IMR-90 (cell line): Measurements from ENCODE around the gene JAKMIP1. TPM values are rescaled to one million over a fixed set of nuclear protein-coding genes. Genes with fewer than 3 reads are reported as not detected.

ENCODE experiments used
- ATAC-seq: fragments of 200-7000 bp; cut with Tn5 transposase; 2 replicates; pipeline ENCODE4 v1.9.1; 2020; ENCODE audit warnings: low read depth, mild to moderate bottlenecking, moderate library complexity
- BruUV-seq: library from RNA; stranded (reverse); fragments of 400-500 nt; replicated peaks from 2 replicates; lab custom pipeline; 2021; lab: Mats Ljungman, UMichigan
- CTCF ChIA-PET: fragments of 300-600 bp; formaldehyde crosslinking; extraction: SDS; loops from one replicate; lab custom pipeline; 2021; ENCODE audit warnings: antibody characterized with exemption; lab: Yijun Ruan, JAX
- POLR2A ChIA-PET: fragments of 300-600 bp; sonication (Branson Sonifier 250); formaldehyde crosslinking; loops from one replicate; lab custom pipeline; 2022; ENCODE audit warnings: antibody characterized with exemption; ENCODE audit not compliant: unreplicated experiment; lab: Charles Lee
- DNase-seq: peaks from one replicate; pipeline ENCODE4 v3.0.0; 2013
- H2AFZ ChIP-seq: replicated peaks from 2 replicates; pipeline ENCODE3; 2013; ENCODE audit warnings: low read length, mild to moderate bottlenecking; ENCODE audit not compliant: poor library complexity
- H2AK5ac ChIP-seq: 2 replicates; pipeline ENCODE4 v1.6.1; 2013; ENCODE audit warnings: low read depth, low read length, inconsistent platforms
- H2AK9ac ChIP-seq: replicated peaks from 2 replicates; pipeline ENCODE3; 2013; ENCODE audit warnings: mild to moderate bottlenecking, low read depth, low read length, moderate library complexity; ENCODE audit not compliant: poor library complexity
- H2BK120ac ChIP-seq: 2 replicates; pipeline ENCODE4 v1.6.1; 2013; ENCODE audit warnings: low read depth, low read length, inconsistent platforms
- H2BK15ac ChIP-seq: 3 replicates; pipeline ENCODE4 v1.6.1; 2013; ENCODE audit warnings: low read depth, low read length, inconsistent platforms
- H2BK20ac ChIP-seq: 2 replicates; pipeline ENCODE4 v1.6.1; 2013; ENCODE audit warnings: low read depth, mild to moderate bottlenecking, inconsistent platforms, low read length, moderate library complexity
- H2BK5ac ChIP-seq: 2 replicates; pipeline ENCODE4 v1.6.1; 2013; ENCODE audit warnings: mild to moderate bottlenecking, low read depth, low read length, inconsistent platforms; ENCODE audit not compliant: poor library complexity, severe bottlenecking
- H3K14ac ChIP-seq: replicated peaks from 2 replicates; pipeline ENCODE4 v1.6.1; 2013; ENCODE audit warnings: low read depth, low read length, inconsistent platforms
- H3K18ac ChIP-seq: 2 replicates; pipeline ENCODE4 v1.6.1; 2013; ENCODE audit warnings: low read depth, low read length, control low read depth
- H3K23ac ChIP-seq: 2 replicates; pipeline ENCODE4 v1.6.1; 2013; ENCODE audit warnings: low read depth, low read length, inconsistent platforms
- H3K27ac ChIP-seq: 2 replicates; pipeline ENCODE4 v1.5.1; 2013; ENCODE audit warnings: mild to moderate bottlenecking, control low read depth, low read length; ENCODE audit not compliant: insufficient read depth
- H3K27me3 ChIP-seq: 2 replicates; pipeline ENCODE4 v1.6.1; 2013; ENCODE audit warnings: low read length; ENCODE audit not compliant: control insufficient read depth, insufficient read depth
- H3K36me3 ChIP-seq: 2 replicates; pipeline ENCODE4 v1.6.1; 2013; ENCODE audit warnings: low read length, mixed read lengths; ENCODE audit not compliant: control insufficient read depth, insufficient read depth
- H3K4ac ChIP-seq: 2 replicates; pipeline ENCODE4 v1.6.1; 2013; ENCODE audit warnings: low read depth, low read length, inconsistent platforms
- H3K4me1 ChIP-seq: 2 replicates; pipeline ENCODE4 v1.6.1; 2013; ENCODE audit warnings: low read length, mixed read lengths; ENCODE audit not compliant: control insufficient read depth, insufficient read depth
- H3K4me2 ChIP-seq: 2 replicates; pipeline ENCODE4 v1.6.1; 2013; ENCODE audit warnings: low read depth, mild to moderate bottlenecking, control low read depth, low read length, moderate library complexity
- H3K4me3 ChIP-seq: 2 replicates; pipeline ENCODE4 v1.5.1; 2013; ENCODE audit warnings: low read depth, mild to moderate bottlenecking, control low read depth, low read length, moderate library complexity; ENCODE audit not compliant: insufficient read depth
- H3K56ac ChIP-seq: 2 replicates; pipeline ENCODE4 v1.6.1; 2013; ENCODE audit warnings: low read length, inconsistent platforms; ENCODE audit not compliant: insufficient read depth; ENCODE audit errors: extremely low read depth
- H3K79me1 ChIP-seq, 2 experiments: 2 replicates each; pipeline ENCODE4 v1.6.1; 2013; ENCODE audit warnings: low read length in 2 of 2, inconsistent platforms in 1 of 2, low read depth in 1 of 2
- H3K9ac ChIP-seq: 2 replicates; pipeline ENCODE4 v1.6.1; 2013; ENCODE audit warnings: low read depth, low read length, control low read depth
- H3K9me1 ChIP-seq: 2 replicates; pipeline ENCODE4 v1.6.1; 2013; ENCODE audit warnings: low read length, inconsistent platforms; ENCODE audit not compliant: insufficient read depth
- H3K9me3 ChIP-seq: 2 replicates; pipeline ENCODE4 v1.6.1; 2013; ENCODE audit warnings: low read length; ENCODE audit not compliant: control insufficient read depth, insufficient read depth
- H4K20me1 ChIP-seq: 2 replicates; pipeline ENCODE4 v1.6.1; 2013; ENCODE audit warnings: low read length, inconsistent platforms; ENCODE audit not compliant: insufficient read depth
- H4K5ac ChIP-seq: 2 replicates; pipeline ENCODE4 v1.6.1; 2013; ENCODE audit warnings: mild to moderate bottlenecking, low read depth, low read length, control low read depth
- H4K8ac ChIP-seq, 2 experiments: 2 replicates each; pipeline ENCODE4 v1.6.1; 2013; ENCODE audit warnings: low read depth in 2 of 2, low read length in 2 of 2, control low read depth in 1 of 2, inconsistent platforms in 1 of 2
- H4K91ac ChIP-seq: 2 replicates; pipeline ENCODE4 v1.6.1; 2013; ENCODE audit warnings: low read depth, low read length, inconsistent platforms; ENCODE audit not compliant: insufficient read depth
- CEBPB ChIP-seq: IDR thresholded peaks from 2 replicates; pipeline ENCODE4 v1.6.1; 2012; ENCODE audit warnings: low read depth, low read length, improper control_type of control experiment
- FOS ChIP-seq: fragments of 150-350 bp; IDR thresholded peaks from 2 replicates; pipeline ENCODE4 v1.6.1; 2016; ENCODE audit warnings: low read depth, low read length
- MAZ ChIP-seq: IDR thresholded peaks from 2 replicates; pipeline ENCODE4 v1.6.1; 2012; ENCODE audit warnings: low read depth, mild to moderate bottlenecking, low read length, improper control_type of control experiment, moderate library complexity, borderline replicate concordance
- NFE2L2 ChIP-seq: fragments of 150-350 bp; IDR thresholded peaks from 2 replicates; pipeline ENCODE4 v1.6.1; 2016; ENCODE audit warnings: low read depth, mild to moderate bottlenecking, low read length
- POLR2A ChIP-seq: IDR thresholded peaks from 2 replicates; pipeline ENCODE4 v1.6.1; 2012; ENCODE audit warnings: mild to moderate bottlenecking, low read depth, low read length
- RAD21 ChIP-seq: IDR thresholded peaks from 2 replicates; pipeline ENCODE4 v1.6.1; 2012; ENCODE audit warnings: low read length, improper control_type of control experiment
- RCOR1 ChIP-seq: IDR thresholded peaks from 2 replicates; pipeline ENCODE4 v1.6.1; 2012; ENCODE audit warnings: mild to moderate bottlenecking, low read length, improper control_type of control experiment; ENCODE audit not compliant: insufficient replicate concordance
- SMC3 ChIP-seq: fragments of 150-350 bp; IDR thresholded peaks from 2 replicates; pipeline ENCODE4 v1.6.1; 2016; ENCODE audit warnings: low read depth, mild to moderate bottlenecking, antibody characterized with exemption, low read length, moderate library complexity
- WGBS, 2 experiments: methylation state at CpG; one replicate each; pipeline versions ENCODE4 v1.1.5 to v1.1.7; 2013; ENCODE audit warnings: missing lambda C conversion rate in 2 of 2; ENCODE audit not compliant: insufficient read length in 1 of 2; ENCODE audit errors: extremely low coverage in 2 of 2; 5-methylcytosine and 5-hydroxymethylcytosine counted together
- dilution Hi-C: fragments of 300-500 bp; cut with HindIII; formaldehyde crosslinking; loops from one replicate; pipeline ENCODE4 v1.14.3; 2018; ENCODE audit warnings: low sequenced_read_pairs; ENCODE audit not compliant: unreplicated experiment
- in situ Hi-C: fragments of 300-500 bp; cut with MboI; formaldehyde crosslinking; loops from 3 replicates; pipeline ENCODE4 v1.14.3; 2019; ENCODE audit warnings: low sequenced_read_pairs, inconsistent platforms, mixed read lengths
- intact Hi-C: fragments of 100-400 bp; cut with micrococcal nuclease; formaldehyde crosslinking; loops from 2 replicates; pipeline ENCODE4 v1.10.0; 2022
- polyA plus RNA-seq, 3 experiments: library from polyadenylated mRNA; depleted of rRNA; stranded (reverse); fragments of >200 nt; gene quantifications; 2 replicates each; pipeline ENCODE4 v1.2.3, GENCODE V29; 2012; ENCODE audit warnings: low replicate concordance in 1 of 3
- total RNA-seq: library from RNA; depleted of rRNA; stranded (reverse); fragments of >200 nt; gene quantifications from 2 replicates; pipeline ENCODE4 v1.2.3, GENCODE V29; 2012
- TF ChIP-seq, protein P1 (sequence below): fragments of 150-350 bp; IDR thresholded peaks from 2 replicates; pipeline ENCODE4 v1.6.1; 2017; ENCODE audit warnings: mild to moderate bottlenecking, antibody characterized with exemption, low read length, low read depth
- TF ChIP-seq, protein P2 (sequence below): conservative IDR thresholded peaks from 2 replicates; pipeline ENCODE4 v1.5.1; 2012; ENCODE audit warnings: mild to moderate bottlenecking, low read depth, low read length, improper control_type of control experiment

The JAKMIP1 gene
- total and polyA plus RNA-seq, 2 of the 4 experiments (the other 2 are of a cell fraction), result not detected

DNA sequence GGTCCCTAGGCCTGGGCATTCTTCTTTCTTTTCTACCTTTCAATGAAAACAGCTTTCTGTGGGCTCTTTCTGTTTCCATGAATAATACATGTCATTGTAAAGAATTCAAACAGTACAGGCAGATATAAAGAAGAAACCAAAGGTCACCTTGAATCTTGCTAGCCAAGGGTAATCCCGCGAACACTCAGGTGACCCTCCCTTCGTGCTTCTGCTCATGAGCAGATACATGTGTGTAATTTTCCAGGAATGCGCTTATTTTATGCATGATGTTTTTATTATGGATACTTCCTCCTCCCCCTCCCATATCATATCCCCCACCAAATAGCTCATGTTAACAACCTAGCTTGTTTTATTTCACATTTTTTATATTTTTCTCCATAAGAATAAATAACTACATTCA is 9.6 kb upstream of the JAKMIP1 start:
- Histone ChIP-seq H3K9ac (no peak overlapping the region), H4K8ac (no peak overlapping the region), H4K5ac (no peak overlapping the region), H2AK5ac (no peak overlapping the region), H3K36me3 (no peaks in the 10 kb centered on the region), H3K27me3 (peaks cover 2% of the 10 kb centered on the region; the same call in 1 of the 2 replicates), H2BK5ac (no peak overlapping the region), H2AFZ (no peak overlapping the region), H3K23ac (no peak overlapping the region), H3K4me2 (no peak overlapping the region), H3K9me1 (no peaks in the 10 kb centered on the region), H3K4ac (no peak overlapping the region), H3K18ac (no peak overlapping the region), H2BK20ac (no peak overlapping the region), H3K14ac (no peak overlapping the region), H2BK15ac (no peak overlapping the region), H3K9me3 (no peaks in the 10 kb centered on the region), H3K79me1 (no peaks in the 10 kb centered on the region), H2AK9ac (no peak overlapping the region), H3K4me3 (no peak overlapping the region), H2BK120ac (no peak overlapping the region), H3K4me1 (no peaks in the 10 kb centered on the region), H3K56ac (no peak overlapping the region), H4K20me1 (no peaks in the 10 kb centered on the region), H3K27ac (no peak overlapping the region), H4K91ac (no peak overlapping the region)
- ATAC-seq, result no peak
- no TSS peak for BruUV-seq
- intact Hi-C loops, result no loop called here
- in situ Hi-C loops, result no loop called here
- TF ChIP-seq CEBPB (no peak), NFE2L2 (no peak), POLR2A (no peak), MAZ (no peak), RAD21 (no peak), RCOR1 (no peak), FOS (no peak), SMC3 (no peak)
- TF ChIP-seq, protein P1, sequence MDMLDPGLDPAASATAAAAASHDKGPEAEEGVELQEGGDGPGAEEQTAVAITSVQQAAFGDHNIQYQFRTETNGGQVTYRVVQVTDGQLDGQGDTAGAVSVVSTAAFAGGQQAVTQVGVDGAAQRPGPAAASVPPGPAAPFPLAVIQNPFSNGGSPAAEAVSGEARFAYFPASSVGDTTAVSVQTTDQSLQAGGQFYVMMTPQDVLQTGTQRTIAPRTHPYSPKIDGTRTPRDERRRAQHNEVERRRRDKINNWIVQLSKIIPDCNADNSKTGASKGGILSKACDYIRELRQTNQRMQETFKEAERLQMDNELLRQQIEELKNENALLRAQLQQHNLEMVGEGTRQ, result no peak
- TF ChIP-seq, protein P2, sequence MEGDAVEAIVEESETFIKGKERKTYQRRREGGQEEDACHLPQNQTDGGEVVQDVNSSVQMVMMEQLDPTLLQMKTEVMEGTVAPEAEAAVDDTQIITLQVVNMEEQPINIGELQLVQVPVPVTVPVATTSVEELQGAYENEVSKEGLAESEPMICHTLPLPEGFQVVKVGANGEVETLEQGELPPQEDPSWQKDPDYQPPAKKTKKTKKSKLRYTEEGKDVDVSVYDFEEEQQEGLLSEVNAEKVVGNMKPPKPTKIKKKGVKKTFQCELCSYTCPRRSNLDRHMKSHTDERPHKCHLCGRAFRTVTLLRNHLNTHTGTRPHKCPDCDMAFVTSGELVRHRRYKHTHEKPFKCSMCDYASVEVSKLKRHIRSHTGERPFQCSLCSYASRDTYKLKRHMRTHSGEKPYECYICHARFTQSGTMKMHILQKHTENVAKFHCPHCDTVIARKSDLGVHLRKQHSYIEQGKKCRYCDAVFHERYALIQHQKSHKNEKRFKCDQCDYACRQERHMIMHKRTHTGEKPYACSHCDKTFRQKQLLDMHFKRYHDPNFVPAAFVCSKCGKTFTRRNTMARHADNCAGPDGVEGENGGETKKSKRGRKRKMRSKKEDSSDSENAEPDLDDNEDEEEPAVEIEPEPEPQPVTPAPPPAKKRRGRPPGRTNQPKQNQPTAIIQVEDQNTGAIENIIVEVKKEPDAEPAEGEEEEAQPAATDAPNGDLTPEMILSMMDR, result no peak
- CTCF ChIA-PET, result interaction anchor here (0.7 kb wide), 1 partner anchor 82 kb away, joined by 3 read pairs; no protein-coding TSS in a partner anchor
- WGBS, 2 experiments, result no CpG with 5 or more reads among the region's 4 CpGs
- no peak for DNase-seq
- dilution Hi-C loops, result no loop called here
- POLR2A ChIA-PET, result no interaction called here
